SW480 (cell line): ENCODE measurements around the gene CDC42BPB.
A peak's percentile ranks its signal among the peaks of the same experiment; 100 is the strongest.
"Not testable (repeated sequence)": the region's sequence is repeated elsewhere in the genome, so short reads cannot be mapped to it uniquely, and the experiment has no call there.

Experiments
- DNase-seq: peaks from one replicate; pipeline ENCODE4 v3.0.0-alpha.2; 2016; ENCODE audit warnings: low spot score

Gene CDC42BPB

GRCh38 chr14:102927346-102927877 lies 129.9 kb downstream of the CDC42BPB start:
- peak; percentile 74 for DNase-seq

GRCh38 chr14:102926840-102927239 lies 130.5 kb downstream of the CDC42BPB start:
- DNase-seq, result not testable (repeated sequence)

GRCh38 chr14:102926104-102926503 lies 131.2 kb downstream of the CDC42BPB start:
- no peak for DNase-seq

DNA sequence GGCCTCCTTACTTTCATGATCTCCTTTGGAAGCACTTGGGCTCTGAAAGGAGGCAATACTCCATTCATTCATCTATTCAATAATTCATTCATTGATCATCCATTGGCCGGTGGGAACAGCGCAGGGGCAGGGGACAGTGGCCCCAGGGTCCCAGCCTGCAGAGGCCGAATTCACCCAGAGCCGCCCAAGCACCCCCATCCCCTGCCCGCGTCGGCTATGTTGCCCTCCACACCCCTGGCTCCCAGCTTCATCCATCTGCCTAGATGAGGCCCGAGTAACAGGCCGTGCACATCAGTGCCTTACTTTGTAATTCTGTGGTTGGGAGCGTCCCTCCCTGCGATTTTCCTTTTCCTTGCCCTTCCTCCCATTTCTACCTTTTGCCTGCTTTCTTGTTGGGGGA lies 131.7 kb downstream of the CDC42BPB start:
- DNase-seq, result no peak

- no peak for DNase-seq
These were observed 132.4 kb downstream of the CDC42BPB start for GRCh38 chr14:102924632-102925588.

DNA sequence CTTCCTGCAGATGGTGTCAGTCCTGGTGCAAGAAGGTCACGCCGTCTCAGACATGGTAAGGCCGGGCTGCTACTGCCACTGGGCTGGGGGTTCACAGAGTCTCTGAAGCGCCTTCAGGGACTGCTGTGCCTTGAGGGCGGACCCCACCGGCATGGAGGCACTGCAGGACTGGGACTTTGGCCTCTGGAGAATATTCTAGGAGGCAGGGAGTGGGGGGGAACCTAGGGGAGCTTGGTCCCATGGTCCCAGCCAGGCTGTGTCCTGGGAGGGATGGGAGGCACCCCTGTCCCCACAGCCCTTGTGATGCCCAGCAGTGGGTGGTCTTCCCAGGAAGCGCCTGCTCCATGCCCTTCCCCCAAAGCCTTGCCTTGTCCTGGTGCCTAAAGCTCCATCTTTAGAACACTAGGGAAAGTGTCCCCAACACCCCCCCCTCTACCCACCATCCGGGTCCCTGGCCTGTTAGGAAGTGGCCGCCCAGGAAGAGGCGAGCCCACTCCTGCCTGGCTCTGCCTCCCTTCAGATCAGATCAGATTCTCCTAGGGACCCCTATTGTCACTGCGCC lies 133.3 kb downstream of the CDC42BPB start:
- no peak for DNase-seq

DNA sequence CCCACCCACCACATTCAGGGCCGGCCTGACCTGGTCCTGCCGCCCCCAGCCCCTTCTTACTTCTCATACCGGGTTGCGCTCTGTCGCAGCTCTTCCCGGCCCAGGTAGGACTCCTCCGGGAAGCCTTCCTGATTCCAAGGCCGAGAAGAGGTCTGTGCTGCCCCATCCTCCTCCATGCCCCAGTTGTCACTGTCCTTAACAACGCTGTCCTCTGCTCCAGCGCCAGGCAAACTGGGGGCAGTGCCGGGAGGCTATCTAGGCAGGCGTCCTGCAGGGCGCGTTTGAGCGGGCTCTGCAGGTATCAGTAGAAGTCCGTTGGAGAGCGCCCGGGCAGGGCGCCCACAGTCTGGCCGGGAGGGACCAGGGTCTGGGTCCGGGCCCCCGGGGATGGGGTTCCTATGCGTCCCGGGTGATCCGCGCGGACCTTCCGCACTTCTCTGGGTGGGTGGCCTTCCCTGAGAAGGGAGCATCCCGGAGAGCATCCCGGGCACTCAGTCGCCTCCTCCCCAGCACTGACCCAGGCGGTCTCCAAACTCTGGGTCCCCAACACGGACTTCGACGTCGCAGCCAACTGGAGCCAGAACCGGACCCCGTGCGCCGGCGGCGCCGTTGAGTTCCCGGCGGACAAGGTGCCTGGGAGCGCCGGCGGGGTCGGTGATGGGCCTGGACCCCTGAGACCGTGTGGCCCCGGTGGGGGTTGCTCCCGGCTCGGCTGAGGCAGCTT lies 134.0 kb downstream of the CDC42BPB start:
- DNase-seq, result no peak

- DNase-seq, result no peak
These were observed 134.7 kb downstream of the CDC42BPB start, which contains the start of gene AMN for GRCh38 chr14:102922490-102923200. AMN (plus strand) TSS chr14:102922663; CDS start chr14:102922689, 26 bp downstream.

- DNase-seq, result no peak
These were observed 136.4 kb downstream of the CDC42BPB start for GRCh38 chr14:102920998-102921304.

DNA sequence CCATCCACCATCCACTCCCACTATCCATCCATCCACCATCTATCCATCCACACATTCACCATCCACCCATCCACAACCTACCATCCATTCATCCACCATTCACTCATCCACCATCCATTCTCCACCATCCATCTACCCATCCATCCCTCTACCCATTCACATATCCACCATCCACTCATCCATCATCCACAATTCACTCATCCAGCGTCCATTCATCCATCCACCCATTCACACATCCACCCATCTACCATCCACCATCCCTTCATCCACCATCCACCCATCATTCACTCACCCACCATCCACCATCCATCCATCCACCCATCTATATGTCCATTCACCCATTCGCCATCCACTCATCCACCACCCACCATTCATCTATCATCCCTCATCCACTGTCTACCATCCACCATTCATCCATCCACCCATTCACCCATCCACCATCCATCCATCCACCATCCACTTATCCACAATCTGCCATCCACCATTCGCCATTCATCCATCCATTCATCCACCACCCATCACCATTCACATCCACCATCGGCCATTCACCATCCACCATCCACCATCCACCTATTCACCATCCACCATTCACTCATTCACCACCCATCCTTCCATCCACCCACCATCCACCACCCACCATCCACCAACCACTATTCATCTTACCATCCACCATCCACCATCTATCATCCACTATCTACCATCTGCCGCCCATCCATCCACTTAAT lies 136.9 kb downstream of the CDC42BPB start:
- no peak for DNase-seq

DNA sequence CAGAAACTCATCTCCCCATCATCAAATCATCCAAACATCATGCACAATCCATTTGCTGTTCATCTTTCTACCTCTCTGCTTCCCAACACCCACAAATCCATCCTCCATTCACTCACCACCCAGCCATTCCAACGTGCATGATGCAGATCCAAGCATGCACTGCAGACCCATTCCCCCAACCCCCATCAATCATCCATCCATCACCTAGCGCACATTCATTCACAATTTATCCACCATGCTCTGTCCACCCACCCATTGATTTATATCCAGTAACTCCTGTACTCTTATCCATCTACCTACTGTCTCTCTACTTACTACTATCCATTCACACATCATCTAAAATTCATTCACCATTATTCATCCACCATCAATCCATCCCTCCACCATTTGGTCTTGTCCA lies 138.9 kb downstream of the CDC42BPB start:
- no peak for DNase-seq

DNA sequence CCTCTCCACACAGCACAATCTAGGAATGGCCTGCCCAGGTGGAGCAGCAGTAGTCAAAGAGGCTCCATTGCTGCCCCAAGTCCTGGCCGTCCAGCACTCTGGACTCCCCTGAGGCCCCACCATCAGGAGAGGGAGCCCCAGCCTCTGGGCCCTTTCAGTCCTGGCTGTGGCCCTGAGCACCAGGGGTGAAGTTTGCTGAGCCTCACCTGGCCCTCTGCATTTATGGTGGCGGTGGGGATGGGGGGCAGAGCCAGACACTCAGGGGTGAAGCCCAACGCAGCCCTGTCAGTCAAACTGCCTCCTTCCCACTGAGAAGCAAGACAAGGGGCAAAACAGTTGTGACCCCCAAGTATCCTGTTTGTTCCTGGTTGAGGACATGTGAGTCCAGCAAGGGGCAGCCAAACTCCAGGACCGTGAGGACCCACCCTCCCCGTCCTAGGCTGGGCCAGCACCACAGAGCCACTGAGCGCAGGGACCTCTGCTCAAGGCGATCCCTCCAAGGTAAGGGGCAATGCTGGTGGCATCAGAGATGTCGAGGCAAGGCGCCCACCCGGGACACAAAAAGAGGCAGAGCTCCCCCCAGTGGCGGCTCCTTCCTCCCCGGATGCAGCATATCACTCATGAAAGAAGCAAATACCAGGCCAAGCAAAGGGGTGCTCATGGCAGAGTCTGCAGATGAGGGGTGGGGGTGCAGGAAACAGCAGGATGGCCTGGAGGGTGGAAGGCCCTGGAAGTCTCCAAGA lies 139.7 kb downstream of the CDC42BPB start:
- DNase-seq, result peak; percentile 40

DNA sequence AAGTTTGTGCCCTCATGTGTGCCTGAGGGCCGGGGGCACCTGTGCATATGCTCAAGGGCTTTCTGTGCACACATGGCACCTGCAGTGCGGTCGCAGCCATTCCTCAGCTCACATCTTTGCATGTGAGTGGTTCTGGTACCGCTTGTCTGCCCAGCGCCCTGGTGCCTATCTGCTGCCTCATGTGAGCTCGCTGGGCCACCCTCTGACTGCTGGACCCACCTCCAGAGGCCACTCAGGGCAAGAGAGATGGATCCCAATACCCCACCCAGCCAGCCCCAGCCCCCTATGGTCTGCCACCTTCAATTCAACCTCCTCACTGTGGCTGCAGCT lies 140.3 kb downstream of the CDC42BPB start:
- no peak for DNase-seq

- no peak for DNase-seq
These were observed 140.8 kb downstream of the CDC42BPB start for GRCh38 chr14:102916347-102917055.

DNA sequence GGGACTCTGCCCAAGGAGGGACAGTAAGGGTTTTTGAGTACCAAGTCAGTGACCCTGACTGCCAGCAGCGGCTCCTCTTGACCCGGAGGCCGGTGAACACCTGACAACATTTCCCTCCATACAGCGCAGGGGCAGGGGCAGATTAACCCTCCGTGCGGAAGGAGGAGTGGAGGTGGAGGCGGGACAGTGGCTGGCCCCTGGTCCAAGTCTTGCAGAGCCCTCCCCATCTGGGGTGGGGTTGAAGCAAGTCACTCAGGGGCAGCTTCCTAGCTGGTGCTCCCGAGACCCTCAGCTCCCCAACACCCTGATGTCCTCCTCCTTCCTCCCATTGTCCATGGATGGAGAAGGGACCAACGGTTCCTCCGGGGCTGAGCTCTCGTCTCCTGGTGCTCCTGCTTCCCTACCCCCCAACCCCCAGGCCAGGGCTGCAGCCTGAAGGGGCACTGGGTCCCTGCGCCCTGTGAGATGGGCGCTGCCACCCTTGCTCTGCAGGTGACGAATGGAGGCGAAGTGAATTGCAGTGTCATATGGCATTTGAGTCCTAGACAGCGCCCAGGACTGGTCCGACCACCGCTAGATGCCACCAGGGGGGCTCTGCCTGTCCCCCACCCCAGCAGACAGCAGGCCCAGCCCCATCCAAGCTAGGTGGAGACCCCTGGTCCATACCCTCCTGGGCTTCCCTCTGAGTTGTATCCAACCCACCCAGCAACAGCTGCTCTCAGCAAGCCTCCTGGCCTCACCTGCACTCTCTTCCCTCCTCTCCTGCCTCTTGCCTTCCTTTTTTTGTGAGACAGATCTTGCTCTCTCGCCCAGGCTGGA lies 141.8 kb downstream of the CDC42BPB start:
- DNase-seq, result no peak

DNA sequence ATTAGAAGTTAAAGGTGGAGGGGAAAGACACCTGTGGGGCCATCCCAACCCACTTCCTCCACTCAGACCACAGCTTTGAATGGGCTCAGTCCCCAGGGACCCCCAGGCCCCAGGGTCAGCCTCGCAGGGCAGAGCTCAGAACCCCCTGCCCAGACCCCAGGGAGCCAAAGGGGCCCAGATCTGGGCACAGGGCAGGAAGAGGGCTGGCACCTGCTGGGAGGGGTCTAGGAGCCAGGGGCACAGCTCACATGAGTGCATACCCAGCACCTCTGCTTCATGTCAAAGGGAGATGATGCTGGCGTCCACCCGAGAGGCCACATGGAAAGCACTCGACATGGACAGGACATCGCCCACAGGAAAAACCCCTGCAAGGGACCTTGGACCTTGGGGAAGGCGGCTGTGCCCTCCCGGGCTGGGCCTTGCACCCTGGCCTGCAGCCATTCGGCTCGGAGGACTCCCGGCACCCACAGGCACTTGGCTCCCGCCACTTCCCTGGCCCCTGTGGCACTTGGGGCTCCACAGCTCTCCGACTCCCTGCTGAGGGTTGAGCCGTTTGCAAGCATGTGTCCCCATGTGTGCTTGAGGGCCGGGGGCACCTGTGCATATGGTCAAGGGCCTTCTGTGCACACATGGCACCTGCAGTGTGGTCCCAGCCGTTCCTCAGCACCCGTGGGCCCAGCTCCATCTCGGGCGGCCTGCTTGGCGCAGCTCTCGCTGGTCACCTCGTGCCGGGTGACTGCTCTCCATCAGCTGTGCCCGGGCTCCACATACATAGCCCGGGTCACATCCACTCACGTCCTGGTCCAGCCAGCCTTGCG lies 142.7 kb downstream of the CDC42BPB start:
- DNase-seq, result no peak

- no peak for DNase-seq
These were observed 143.8 kb downstream of the CDC42BPB start for GRCh38 chr14:102913341-102914211.
